Stimulated activated CD4-positive, alpha-beta T cell treated with anti-CD3 and anti-CD28 coated beads, Interleukin-2, amount 100 ng/mL, for 48 hours (primary cell): Measurements from ENCODE around the gene PTGIS.

Experiments
- DNase-seq, 2 donors: peaks; one replicate each; pipeline ENCODE4 v3.0.0-alpha.2; 2020

The PTGIS gene

GRCh38 chr20:49595346-49595745 lies 27.4 kb upstream of the PTGIS start:
- no peak for DNase-seq

GRCh38 chr20:49594931-49595315 lies 27.0 kb upstream of the PTGIS start:
- DNase-seq: peak in 1 of 2 donors; percentile 24

GRCh38 chr20:49594143-49594930 lies 26.4 kb upstream of the PTGIS start:
- DNase-seq: peak; percentile 57 to 60

- peak; percentile 32 to 39 for DNase-seq
These were observed 25.7 kb upstream of the PTGIS start for GRCh38 chr20:49593466-49594142.

GRCh38 chr20:49592120-49592519 lies 24.2 kb upstream of the PTGIS start:
- DNase-seq: no peak

- no peak for DNase-seq
These were observed 23.4 kb upstream of the PTGIS start for GRCh38 chr20:49591217-49591865.

GRCh38 chr20:49590163-49591017 lies 22.5 kb upstream of the PTGIS start:
- DNase-seq: no peak

GRCh38 chr20:49589747-49590146 lies 21.8 kb upstream of the PTGIS start:
- DNase-seq: no peak

- no peak for DNase-seq
These were observed 19.2 kb upstream of the PTGIS start for GRCh38 chr20:49587111-49587570.

- no peak for DNase-seq
These were observed 17.8 kb upstream of the PTGIS start for GRCh38 chr20:49585585-49586245.

- no peak for DNase-seq
These were observed 16.8 kb upstream of the PTGIS start for GRCh38 chr20:49584418-49585382.

- no peak for DNase-seq
These were observed 15.9 kb upstream of the PTGIS start for GRCh38 chr20:49583669-49584417.

GRCh38 chr20:49583343-49583668 lies 15.4 kb upstream of the PTGIS start:
- DNase-seq: no peak

GRCh38 chr20:49582413-49583334 lies 14.7 kb upstream of the PTGIS start:
- DNase-seq: no peak

GRCh38 chr20:49581482-49581881 lies 13.5 kb upstream of the PTGIS start:
- no peak for DNase-seq

- DNase-seq: no peak
These were observed 12.9 kb upstream of the PTGIS start for GRCh38 chr20:49580813-49581174.

GRCh38 chr20:49579874-49580812 lies 12.2 kb upstream of the PTGIS start:
- no peak for DNase-seq

GRCh38 chr20:49579195-49579594 lies 11.3 kb upstream of the PTGIS start:
- no peak for DNase-seq
